DMS53 (cell line): ENCODE measurements around the gene LRRC8E.
A peak's percentile ranks its signal among the peaks of the same experiment; 100 is the strongest.

ENCODE experiments used
- DNase-seq: peaks from one replicate; lab custom pipeline; 2025; lab: John Stamatoyannopoulos, UW

The LRRC8E gene

DNA sequence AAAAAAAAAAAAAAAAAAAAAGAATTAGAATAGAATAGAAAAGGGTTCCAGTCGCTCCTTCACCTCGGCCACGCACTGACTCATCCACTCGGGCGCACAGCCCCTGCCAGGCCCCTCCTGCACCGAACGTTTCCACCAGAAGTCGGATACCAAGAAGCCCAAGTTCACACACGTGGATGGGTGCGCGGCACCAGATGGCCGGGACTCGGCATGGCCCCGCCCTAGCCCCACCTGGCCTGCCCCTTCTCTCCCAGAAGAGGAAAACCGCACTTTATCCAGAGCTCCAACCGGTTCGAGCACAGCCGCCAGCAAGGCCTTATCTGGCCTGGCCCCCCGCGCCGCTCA, 20.0 kb upstream of the LRRC8E start:
- peak; percentile 83 for DNase-seq

DNA sequence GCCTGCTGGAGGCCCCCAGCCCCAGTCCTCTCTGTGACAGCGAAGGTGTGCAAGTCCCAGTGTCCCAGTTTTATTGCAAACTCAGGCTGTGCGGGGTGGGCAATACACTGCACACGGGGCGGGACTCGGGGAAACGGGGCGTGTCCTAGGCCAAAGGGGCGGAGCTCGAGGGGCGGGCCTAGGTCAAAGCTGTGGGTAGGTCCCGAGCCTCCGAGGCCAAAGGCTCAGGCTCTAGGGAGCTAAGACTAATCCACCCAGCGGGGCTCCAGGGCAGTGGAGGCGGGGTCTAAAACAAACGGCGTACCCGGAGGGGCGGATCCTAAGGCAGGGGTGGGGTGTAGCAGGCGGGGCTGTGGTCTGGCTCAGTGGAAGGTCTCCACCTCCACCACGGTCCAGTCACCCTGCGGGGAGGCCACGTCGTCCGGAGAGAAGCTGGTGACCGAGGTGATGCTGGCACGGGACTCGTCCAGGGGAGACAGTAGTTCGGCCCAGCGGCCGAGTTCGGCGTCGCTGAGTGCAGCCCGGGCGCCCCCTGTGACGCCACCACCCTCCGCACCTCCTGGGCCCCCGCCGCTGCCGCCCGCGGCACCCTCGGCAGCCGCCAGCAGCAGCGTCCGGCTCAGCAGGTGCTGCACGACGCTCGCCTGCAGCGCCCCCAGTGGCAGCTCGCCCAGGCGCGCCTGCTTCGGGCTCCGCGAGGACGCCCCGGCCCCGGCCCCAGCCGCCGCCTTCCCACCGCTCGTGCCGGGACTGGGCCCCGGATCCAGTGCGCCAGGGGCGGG, 19.4 kb upstream of the LRRC8E start:
- peak; percentile 90 for DNase-seq

DNA sequence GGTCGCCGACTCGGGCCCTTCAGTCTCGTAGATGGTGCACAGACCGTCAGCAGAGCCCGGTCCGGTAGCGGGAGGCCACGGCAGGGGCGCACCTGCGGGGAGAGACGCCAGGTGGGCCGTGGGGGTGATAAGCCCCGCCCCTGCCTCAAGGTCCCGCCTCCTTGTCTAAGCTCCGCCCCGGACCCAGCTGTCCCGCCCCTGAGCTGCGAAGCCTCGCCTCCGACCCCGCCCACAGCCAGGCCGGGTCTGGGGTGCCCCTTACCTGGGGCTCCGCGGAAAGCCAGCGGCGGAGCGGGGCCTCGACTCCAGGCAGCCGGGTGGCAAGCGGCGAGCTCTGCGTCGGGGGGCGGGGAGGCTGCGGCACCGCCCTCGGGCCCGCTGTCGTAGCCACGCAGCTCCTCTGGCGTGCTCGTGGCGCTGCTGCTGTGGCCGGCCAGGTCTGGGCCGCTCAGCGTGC, 18.8 kb upstream of the LRRC8E start:
- peak; percentile 67 for DNase-seq

DNA sequence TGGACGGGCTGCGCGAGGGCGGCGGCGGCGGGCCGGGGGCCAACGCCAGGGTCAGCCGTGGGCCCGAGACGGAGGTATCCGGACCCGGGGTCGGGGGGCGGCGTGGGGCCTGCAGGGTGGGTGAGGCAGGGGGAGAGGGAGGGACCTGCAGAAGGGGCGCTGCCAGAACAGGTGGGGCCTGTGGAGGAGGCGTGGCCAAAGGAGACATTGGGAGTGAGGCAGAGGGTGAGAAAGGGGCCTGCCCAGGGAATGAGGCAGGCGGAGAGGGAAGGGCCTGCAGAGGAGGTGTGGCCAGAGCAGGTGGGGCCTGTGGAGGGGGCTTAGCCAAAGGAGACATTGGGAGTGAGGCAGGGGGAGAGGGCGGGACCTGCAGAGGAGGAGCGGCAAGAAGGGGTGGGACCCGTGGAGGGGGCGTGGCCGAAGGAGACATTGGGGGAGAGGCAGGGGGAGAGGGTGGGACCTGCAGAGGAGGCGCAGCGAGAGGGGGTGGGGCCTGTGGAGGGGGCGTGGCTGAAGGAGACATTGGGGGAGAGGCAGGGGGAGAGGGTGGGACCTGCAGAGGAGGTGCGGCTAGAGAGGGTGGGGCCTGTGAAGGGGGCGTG, 18.3 kb upstream of the LRRC8E start:
- DNase-seq = no peak

DNA sequence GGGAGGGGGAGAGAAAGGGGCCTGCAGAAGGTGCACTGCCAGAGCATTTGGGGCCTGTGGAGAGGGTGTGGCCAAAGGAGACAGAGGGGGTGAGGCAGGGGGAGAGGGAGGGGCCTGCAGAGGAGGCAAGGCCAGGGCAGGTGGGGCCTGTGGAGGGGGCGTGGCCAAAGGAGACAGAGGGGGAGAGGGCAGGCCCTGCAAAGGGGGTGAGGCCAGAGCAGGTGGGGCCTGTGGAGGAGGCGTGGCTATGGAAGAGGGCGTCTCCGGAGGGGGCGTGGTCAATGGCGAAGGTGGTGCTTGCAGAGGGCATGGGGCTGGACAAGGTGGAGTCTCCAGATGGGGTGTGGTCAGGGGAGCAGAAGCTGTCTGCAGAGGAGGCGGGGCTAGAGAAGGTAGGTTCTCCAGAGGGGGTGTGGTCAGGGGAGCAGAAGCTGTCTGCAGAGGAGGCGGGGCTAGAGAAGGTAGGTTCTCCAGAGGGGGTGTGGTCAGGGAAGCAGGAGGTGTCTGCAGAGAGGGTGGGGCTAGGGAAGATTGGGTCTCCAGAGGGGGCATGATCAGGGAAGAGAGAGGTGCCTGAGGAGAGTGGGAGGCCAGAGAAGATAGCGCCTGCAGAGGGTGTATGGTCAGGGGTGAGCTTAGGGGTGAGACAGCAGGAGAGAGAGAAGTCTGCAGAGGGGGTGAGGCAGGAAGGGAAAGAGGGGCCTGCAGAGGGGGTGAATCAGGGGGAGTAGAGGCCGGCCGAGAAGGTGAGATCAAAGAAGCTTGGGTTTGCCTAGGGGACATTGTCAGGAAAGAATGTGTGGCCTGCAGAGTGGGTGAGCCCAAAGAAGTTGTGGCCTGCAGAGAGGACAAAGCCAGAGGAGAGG, 17.5 kb upstream of the LRRC8E start:
- peak; percentile 63 for DNase-seq

DNA sequence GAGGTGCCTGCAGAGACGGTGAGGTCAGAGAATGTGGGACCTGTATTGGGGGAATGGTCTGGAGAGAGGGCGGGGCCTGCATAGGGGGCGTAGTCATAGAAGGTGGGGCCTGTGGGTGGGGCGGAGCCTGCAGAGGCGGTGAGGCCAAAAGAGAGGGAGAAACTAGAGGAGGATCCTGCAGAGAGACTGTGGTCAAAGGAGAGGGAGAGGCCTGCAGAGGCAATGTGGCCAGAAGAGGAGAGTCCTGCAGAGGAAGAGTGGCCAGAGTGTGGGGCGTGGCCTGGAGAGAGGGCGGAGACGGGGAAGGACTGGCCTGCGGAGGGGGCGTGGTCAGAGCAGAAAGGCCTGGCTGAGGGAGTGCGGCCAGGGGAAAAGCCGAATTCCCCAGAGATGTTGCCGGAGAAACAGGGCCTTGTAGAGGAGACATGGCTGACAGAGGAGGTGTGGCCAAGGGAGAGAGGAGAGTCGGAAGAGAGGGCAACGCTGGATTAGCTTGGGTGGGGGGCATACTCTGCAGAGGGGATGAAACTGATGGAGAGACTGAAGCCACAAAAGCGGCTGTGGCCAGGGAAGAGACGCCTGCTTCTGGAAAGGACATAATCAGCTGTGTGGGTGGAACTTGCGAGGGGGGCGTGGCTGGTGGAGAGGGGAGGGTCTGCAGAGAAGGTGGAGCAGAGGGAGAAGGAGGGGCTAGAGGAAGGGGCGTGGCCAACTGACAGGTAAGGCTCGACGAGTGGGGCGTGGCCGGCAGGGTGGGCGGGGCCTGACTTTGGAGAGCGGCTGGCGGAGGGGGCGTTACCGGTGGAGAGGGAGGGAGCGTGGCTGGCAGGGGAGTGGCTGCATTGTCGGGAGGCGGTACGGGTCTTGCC, 16.6 kb upstream of the LRRC8E start:
- peak; percentile 79 for DNase-seq

DNA sequence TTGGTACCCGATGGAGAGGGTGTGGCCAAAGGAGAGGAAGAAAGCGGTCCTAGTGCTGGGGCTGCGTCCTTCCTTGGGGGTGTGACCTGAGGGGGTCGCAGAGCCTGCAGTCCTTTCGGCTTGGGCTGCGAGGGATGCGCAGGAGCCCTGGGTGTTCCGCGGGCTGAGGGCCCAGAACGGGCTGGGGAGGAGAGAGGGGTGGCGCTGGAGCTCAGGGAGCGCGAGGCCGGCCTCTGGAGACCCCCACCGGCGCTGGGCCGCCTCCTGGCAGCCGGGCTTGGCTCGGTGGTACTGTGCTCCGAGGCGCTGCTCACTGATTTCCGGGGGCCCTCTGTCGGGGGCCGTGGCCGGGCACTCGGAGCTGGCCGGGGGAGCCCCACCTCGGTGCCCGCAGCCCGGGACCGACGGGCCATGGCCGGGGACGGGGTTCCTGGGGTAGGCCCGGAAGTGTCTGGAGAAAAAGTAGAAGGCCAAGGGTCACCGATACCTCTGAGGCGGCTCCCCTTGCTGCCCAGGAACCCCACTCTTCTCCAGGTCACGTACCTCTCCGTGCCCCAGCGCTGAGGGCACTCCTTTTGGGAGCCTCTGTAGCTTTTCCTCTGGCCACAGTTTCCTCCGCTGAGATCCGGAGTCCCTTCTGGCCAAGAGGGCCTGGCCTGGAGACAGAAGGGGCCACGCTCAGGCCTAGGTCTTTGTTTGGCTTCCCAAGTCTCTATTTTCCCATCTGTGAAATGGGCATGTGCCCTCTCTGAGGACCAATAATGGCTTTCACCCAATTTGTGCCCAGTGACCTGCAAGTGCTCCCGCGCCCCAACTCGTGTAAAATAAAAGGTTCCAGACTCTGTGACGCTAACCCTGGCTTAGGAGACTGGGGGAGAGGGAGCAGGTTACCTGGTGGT, 15.8 kb upstream of the LRRC8E start:
- no peak for DNase-seq

DNA sequence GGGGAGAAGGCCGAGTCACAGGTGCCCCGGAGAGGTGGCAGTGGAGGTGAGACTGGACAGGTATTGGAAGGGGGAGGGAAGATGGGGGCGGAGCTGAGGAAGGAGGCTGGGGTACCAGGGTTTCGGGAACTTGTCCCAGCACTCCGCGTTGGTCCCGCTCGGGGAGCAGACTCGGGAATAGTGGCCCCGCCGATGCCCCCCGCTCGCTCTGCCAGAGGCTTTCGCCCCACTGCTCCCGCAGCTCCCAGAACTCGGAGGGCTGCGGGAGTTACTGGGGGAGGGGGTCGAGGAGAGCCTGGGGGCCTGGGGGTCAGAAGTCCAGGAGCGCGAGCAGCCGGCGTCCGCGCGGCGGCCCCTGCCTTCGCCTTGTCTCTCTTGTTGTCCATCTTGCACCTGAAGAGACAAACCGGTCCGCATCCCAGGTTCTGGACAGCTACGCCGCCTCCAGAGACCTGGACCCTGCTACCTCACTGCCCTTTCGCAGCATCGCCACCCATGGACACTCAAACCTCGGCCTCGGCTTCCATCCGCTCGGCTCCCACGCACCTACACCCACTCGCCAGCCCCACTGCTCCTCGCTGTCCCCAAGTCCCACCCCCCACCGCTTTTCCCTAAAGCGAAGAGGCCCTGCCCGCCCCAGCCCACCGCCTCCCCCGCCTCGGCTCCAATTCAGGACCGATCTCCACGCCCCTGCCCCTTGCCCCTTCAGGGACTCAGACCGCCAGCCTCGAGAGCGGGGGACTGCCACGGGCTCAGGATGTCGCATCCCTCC, 14.8 kb upstream of the LRRC8E start:
- peak; percentile 58 for DNase-seq

DNA sequence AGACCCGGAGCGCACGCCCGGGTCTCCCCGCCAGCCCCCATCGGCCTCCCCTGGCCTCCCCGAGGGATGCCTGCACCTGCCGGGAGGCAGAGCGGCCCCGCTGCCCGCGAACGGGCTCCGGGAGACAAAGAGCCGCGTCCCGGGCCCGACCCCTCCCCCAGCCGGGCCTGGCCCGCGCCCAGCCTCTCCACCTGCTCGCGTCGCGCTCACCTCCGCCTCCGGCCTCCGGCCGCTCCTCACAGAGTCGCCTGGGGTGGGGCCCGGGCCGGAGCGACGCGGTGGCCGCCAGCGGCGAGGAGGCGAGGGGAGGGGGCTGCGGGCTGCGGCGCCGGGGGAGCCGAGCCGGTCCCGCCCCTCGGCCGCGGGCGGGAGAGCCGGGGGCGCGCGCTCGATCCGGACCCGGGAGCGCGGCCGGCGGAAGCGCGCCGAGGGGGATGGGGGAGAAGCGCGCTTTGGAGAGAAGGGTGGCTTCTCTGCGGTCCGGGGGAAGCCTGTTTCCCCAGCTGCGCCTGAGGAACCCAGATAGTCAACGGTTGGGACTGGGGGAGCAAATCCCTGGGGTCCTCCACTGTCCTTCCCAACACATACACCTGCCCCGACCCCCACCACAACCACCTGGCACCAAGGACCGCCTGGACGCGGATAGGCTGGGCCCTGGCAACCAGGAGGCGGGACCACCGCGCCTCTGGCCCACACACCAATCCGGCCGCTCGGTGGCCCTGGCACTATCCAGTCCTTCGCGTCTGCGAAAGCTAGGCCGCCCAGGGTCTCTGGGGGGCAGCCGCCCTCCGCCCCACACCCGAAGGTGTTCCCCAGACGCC, 14.0 kb upstream of the LRRC8E start, which contains the start of gene PRR36:
PRR36 (minus strand) TSS at position 315 of the 821 bp plus-strand sequence. CDS start 701 bp downstream, outside the sequence.
- DNase-seq = peak; percentile 90

DNA sequence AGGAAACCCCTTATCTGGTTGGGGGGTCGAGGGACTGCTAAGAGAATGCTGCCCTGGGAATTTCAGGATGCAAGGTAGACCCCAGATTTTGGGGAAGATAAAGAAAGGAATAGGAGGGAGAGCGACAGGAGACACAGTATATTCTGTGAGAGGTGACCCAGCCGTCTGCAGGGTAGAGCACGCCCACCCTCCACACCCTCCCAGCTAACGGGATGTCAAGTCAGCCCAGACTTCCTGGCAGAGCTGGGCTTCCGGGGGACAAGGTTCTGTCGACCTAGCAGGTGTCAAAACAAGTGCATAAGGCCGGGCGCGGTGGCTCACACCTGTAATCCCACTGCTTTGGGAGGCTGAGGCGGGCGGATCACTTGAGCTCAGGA, 13.4 kb upstream of the LRRC8E start:
- no peak for DNase-seq

DNA sequence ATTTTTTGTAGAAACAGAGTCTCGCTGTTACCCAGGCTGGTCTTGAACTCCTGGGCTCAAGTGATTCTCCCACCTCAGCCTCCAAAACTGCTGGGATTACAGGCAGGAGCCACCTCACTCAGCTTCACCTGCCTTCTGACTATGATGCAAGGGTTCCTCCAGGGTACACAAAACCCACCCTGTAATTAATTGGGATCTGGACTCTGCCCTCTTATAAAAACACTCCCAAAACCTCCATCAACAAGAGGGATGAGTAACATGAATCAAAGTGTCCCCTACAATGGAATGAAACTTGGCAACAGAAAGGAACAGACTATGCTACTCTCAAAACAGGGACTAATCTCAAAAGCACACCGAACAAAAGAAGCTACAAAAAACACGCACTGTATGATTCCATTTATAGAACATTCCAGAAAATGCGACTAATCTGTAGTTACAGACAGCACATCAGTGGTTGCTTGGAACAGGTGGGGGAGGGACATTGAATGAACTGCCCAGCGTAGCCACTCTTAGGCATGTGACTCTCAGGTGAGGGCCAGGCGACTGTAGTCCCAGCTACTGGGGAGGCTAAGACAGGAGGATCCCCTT, 11.0 kb upstream of the LRRC8E start:
- DNase-seq = no peak

DNA sequence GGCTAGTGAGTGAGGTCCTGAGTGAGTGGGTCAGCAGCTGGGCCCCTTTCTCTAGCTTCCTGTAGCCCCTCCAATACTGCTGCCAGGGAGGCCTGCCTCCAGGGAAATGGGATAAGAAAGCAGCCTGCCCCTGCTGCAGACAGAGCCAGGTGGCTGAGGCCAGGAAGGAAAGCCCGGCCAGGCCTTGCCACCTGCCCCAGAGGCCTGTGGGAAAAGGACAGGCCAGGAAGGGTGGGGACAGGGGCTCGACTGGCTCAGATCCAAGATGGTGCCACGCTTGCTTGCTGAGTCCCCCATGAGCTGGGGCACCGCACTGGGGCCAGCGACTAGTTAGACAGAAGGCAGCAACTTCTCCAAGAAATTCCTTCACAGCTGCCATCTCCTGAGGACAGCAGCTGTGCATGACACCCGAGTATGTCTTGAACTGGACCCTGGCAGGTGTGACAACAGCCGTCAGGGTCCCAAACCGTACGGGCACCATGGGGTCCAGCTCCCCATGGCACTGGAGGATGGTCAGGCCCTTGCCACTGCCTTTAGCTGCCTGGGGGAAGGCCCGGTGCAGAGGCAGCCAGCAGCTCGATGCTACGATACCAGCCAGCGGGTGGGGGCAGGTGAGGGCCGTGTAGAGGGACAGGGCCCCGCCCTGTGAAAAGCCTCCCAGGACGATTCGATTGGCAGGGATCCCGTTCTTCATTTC, 9.1 kb upstream of the LRRC8E start:
- DNase-seq = no peak

DNA sequence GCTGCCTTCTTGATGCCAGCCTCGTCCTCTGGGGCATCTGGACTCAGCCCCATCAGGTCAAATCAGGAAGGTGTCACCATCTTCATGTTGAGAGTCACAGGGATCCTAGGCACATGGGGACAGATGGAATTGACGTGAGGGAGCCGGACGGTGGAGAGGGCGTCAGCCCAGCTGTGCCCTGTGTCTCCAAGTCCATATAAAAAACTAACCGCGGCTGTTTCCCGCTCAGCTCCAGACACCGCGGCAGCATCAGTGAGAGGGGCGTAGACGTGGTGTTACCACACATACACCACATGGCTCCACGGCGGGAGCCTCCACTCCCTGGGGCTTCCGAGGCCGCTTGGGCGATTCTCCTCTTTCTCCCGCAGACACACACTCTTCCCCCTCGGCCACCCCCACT, 8.5 kb upstream of the LRRC8E start:
- no peak for DNase-seq

DNA sequence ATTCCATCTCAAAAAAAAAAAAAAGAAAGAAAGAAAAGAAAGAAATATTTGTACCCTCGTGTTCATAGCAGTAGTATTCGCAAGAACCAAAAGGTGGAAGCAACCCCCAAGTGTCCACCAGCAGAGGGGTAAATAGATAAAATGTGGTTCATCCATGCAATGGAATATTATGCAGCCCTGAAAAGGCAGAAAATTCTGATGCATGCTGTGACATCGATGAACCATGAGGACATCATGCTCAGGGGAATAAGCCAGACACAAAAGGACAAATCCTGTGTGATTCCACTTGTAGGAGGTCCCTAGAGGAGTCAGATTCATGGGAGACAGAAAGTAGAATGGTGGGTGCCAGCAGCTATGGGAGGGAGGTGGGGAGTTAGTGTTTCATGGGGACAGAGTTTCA, 6.4 kb upstream of the LRRC8E start:
- no peak for DNase-seq

DNA sequence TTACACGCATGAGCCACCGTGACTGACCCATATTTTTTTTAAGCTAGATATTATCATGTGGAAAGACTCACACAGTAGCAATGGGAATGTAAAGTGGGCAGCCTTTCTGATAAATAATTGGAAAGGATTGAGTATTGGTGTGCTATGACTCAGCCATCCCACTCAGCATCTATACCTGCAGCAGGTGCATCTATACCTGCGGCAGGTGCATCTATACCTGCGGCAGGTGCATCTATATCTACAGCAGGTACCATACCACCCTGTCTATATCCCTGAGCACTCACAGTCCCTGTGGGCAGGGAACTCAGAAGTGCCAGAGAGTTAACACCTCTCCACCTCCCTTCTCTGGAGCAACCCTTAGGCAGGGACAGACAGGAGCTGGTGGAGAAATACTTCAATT, 5.2 kb upstream of the LRRC8E start:
- peak; percentile 79 for DNase-seq

DNA sequence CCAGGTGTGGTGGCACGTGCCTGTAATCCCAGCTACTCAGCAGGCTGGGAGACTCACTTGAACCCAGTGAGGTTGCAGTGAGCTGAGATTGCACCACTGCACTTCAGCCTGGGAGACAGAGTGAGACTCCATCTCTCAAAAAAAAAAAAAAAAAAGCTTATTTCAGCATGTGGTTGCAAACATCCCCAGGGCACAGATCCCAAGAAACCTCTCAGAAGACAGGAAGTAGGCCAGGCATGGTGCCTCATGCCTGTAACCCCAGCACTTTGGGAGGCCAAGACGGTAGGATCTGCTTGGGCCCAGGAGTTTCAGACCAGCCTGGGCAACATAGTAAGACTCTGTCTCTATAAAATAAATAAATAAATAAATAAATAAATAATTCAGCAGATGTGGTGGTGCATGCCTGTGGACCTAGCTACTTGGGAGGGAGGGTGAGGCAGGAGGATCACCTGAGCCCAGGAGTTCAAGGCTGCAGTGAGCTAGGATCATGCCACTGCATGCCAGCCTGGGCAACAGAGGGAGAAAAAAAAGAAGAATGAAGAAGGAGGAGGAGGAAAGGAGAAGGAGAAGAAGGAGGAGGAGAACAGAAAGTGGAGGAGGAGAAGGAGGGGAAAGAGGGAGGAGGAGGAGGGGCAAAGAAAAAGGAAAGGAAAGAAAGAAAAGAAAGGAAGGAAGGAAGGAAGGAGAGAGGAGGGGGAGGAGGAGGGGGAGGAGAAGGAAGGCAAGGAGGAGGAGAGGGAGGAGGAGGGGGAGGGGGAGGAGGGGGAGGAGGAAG, 4.3 kb upstream of the LRRC8E start:
- no peak for DNase-seq

DNA sequence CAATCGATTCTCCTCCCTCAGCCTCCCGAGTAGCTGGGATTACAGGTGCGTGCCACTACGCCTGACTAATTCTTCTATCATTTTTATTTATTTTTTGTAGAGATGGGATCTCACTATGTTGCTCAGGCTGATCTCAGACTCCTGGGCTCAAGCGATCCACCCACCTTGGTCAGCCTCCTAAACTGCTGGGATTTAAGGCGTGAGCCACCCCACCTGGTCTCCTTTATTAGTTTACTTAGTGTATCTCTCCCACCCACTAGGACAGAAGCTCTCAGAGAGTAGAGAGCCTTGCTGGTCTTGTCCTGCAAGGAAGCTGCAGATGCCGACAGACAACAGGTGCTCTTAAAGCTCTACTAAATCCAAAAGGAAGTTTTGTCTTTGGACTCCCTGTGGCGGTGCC, 2.5 kb upstream of the LRRC8E start:
- no peak for DNase-seq
